ENCODE results near the gene CA6. TPM values are rescaled to one million over a fixed set of nuclear protein-coding genes. Genes with fewer than 3 reads are reported as not detected.
"Not testable (repeated sequence)": the region's sequence is repeated elsewhere in the genome, so short reads cannot be mapped to it uniquely, and the experiment has no call there.

Gene CA6
- total RNA-seq, 1 donor from 2014 or later, result not detected

- DNase-seq (ENCODE audit: low spot score), result no peak
Measured at GRCh38 chr1:8926707-8927694, 18.7 kb upstream of the CA6 start.

GRCh38 chr1:8930116-8930515, 15.6 kb upstream of the CA6 start:
- DNase-seq (ENCODE audit: low spot score), result no peak

- DNase-seq (ENCODE audit: low spot score), result not testable (repeated sequence)
Measured at GRCh38 chr1:8937051-8937450, 8.6 kb upstream of the CA6 start.

GRCh38 chr1:8937701-8938100, 8.0 kb upstream of the CA6 start:
- DNase-seq (ENCODE audit: low spot score), result no peak

GRCh38 chr1:8938232-8938999, 7.3 kb upstream of the CA6 start:
- no peak for DNase-seq (ENCODE audit: low spot score)

- no peak for DNase-seq (ENCODE audit: low spot score)
Measured at GRCh38 chr1:8939000-8939265, 6.7 kb upstream of the CA6 start.

- no peak for DNase-seq (ENCODE audit: low spot score)
Measured at GRCh38 chr1:8939362-8939995, 6.2 kb upstream of the CA6 start.

- DNase-seq (ENCODE audit: low spot score), result no peak
Measured at GRCh38 chr1:8941906-8942305, 3.8 kb upstream of the CA6 start.

- DNase-seq (ENCODE audit: low spot score), result no peak
Measured at GRCh38 chr1:8943498-8944405, 1.9 kb upstream of the CA6 start.

GRCh38 chr1:8947127-8947691, 1.5 kb downstream of the CA6 start:
- DNase-seq (ENCODE audit: low spot score), result no peak

- DNase-seq (ENCODE audit: low spot score), result no peak
Measured at GRCh38 chr1:8950309-8950708, 4.6 kb downstream of the CA6 start.

- no peak for DNase-seq (ENCODE audit: low spot score)
Measured at GRCh38 chr1:8951231-8951630, 5.6 kb downstream of the CA6 start.

GRCh38 chr1:8955406-8955805, 9.7 kb downstream of the CA6 start:
- DNase-seq (ENCODE audit: low spot score), result no peak

- DNase-seq (ENCODE audit: low spot score), result no peak
Measured at GRCh38 chr1:8956461-8957349, 11.0 kb downstream of the CA6 start.

GRCh38 chr1:8962812-8963530, 17.3 kb downstream of the CA6 start:
- peak; percentile 21 for DNase-seq (ENCODE audit: low spot score)

- DNase-seq (ENCODE audit: low spot score), result no peak
Measured at GRCh38 chr1:8963963-8964362, 18.3 kb downstream of the CA6 start.

- DNase-seq (ENCODE audit: low spot score), result no peak
Measured at GRCh38 chr1:8965121-8965820, 19.6 kb downstream of the CA6 start.

GRCh38 chr1:8966606-8967005, 20.9 kb downstream of the CA6 start:
- DNase-seq (ENCODE audit: low spot score), result no peak

- DNase-seq (ENCODE audit: low spot score), result not testable (repeated sequence)
Measured at GRCh38 chr1:8968902-8969301, 23.2 kb downstream of the CA6 start.

All from mucosa of gallbladder (tissue), 1 donor.